GM21737 (cell line): Measurements from ENCODE around the gene CAPN12.

Experiments used
- ATAC-seq: cut with Tn5 transposase; IDR thresholded peaks from one replicate; pipeline ENCODE4 v1.9.1; 2021; ENCODE audit warnings: mild to moderate bottlenecking, moderate library complexity; ENCODE audit not compliant: unreplicated experiment

Gene CAPN12

GRCh38 chr19:38712161-38712748 lies 32.0 kb downstream of the CAPN12 start:
- ATAC-seq = no peak

- no peak for ATAC-seq
Observed at GRCh38 chr19:38711726-38712153, 32.5 kb downstream of the CAPN12 start.

- ATAC-seq = no peak
Observed at GRCh38 chr19:38710928-38711725, 33.1 kb downstream of the CAPN12 start.

GRCh38 chr19:38710416-38710702 lies 33.9 kb downstream of the CAPN12 start:
- no peak for ATAC-seq

- no peak for ATAC-seq
Observed at GRCh38 chr19:38709671-38710415, 34.4 kb downstream of the CAPN12 start.

- no peak for ATAC-seq
Observed at GRCh38 chr19:38709119-38709518, 35.2 kb downstream of the CAPN12 start.

- no peak for ATAC-seq
Observed at GRCh38 chr19:38708413-38709024, 35.8 kb downstream of the CAPN12 start.

GRCh38 chr19:38707512-38708114 lies 36.7 kb downstream of the CAPN12 start:
- ATAC-seq = no peak

- ATAC-seq = no peak
Observed at GRCh38 chr19:38706792-38707511, 37.3 kb downstream of the CAPN12 start.

- ATAC-seq = no peak
Observed at GRCh38 chr19:38705197-38706019, 38.9 kb downstream of the CAPN12 start.

- no peak for ATAC-seq
Observed at GRCh38 chr19:38704488-38705026, 39.7 kb downstream of the CAPN12 start.

GRCh38 chr19:38703509-38703908 lies 40.8 kb downstream of the CAPN12 start:
- ATAC-seq = no peak

- ATAC-seq = no peak
Observed at GRCh38 chr19:38702278-38702677, 42.0 kb downstream of the CAPN12 start.

- no peak for ATAC-seq
Observed at GRCh38 chr19:38701455-38702063, 42.7 kb downstream of the CAPN12 start.

- no peak for ATAC-seq
Observed at GRCh38 chr19:38700902-38701454, 43.3 kb downstream of the CAPN12 start.

- ATAC-seq = no peak
Observed at GRCh38 chr19:38700350-38700901, 43.8 kb downstream of the CAPN12 start.

GRCh38 chr19:38699647-38700349 lies 44.5 kb downstream of the CAPN12 start:
- ATAC-seq = no peak

- no peak for ATAC-seq
Observed at GRCh38 chr19:38699027-38699346, 45.3 kb downstream of the CAPN12 start.
